ENCODE results near the gene C2orf72.

C2orf72 gene

DNA sequence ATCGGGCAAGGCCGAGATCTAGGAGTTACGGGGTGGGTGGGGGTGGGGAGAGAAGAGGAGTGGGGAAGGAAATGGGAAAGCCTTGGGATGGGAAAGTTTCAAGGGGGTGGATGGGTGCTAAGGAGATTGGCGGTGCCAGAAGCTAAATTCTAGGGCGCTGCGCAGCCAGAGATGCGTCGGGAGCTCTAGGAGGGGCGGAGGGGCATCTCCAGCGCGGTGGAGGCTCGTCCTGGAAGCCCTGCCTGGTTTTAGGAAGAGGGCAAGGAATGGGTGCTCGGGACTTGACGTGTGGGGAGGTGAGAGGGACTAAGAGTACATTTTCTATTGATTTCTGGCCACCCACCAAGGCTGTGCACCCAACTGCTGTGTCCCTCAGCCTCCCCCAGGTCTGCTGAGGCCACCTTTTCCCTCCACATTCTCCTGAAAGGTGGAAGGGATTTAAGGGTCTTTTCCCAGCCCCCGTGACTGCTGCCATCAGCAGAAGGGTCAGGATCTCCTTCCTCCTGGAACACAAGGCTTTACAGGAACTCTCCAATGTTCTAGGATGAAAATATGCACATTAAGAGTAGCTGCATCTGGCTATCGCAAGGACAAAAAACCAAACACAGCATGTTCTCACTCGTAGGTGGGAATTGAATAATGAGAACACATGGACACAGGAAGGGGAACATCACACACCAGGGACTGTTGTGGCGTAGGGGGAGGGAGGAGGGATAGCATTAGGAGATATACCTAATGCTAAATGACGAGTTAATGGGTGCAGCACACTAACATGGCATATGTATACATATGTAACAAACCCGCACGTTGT is 1.4 kb downstream of the C2orf72 start:
- in situ Hi-C loops (cut with HindIII; ENCODE audit: low sequenced_read_pairs), result no loop called here

DNA sequence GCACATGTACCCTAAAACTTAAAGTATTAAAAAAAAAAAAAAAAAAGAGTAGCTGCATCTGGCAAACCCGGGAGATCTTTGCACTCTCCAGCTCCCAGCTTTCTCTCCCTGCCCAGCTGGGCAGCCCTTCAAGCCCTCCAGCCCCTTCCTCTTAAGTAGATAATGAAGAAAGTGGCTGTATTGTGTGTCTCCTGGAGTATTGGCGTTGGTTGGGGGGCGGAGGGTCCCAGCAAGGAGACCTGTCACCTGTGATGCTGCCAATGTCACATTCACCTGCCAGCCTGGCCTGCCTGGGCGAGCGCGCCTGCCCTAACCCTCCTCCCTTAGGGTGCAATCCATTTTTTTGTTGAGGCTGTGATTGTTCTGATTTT is 2.0 kb downstream of the C2orf72 start:
- in situ Hi-C loops (cut with HindIII; ENCODE audit: low sequenced_read_pairs), result no loop called here
- H3K4me3 ChIP-seq (ENCODE audit: low read depth, low read length), result no peak overlapping the region
- TF ChIP-seq, protein P1, sequence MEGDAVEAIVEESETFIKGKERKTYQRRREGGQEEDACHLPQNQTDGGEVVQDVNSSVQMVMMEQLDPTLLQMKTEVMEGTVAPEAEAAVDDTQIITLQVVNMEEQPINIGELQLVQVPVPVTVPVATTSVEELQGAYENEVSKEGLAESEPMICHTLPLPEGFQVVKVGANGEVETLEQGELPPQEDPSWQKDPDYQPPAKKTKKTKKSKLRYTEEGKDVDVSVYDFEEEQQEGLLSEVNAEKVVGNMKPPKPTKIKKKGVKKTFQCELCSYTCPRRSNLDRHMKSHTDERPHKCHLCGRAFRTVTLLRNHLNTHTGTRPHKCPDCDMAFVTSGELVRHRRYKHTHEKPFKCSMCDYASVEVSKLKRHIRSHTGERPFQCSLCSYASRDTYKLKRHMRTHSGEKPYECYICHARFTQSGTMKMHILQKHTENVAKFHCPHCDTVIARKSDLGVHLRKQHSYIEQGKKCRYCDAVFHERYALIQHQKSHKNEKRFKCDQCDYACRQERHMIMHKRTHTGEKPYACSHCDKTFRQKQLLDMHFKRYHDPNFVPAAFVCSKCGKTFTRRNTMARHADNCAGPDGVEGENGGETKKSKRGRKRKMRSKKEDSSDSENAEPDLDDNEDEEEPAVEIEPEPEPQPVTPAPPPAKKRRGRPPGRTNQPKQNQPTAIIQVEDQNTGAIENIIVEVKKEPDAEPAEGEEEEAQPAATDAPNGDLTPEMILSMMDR (IDR thresholded peaks at IDR 0.05; ENCODE audit: low read depth, low read length), result no peak
- no peak for DNase-seq (ENCODE audit: low read depth, low spot score)

More for the DNA sequence above, 1.4 kb downstream of the C2orf72 start:
- TF ChIP-seq, protein P1 (IDR thresholded peaks at IDR 0.05; ENCODE audit: low read depth, low read length), result no peak
- H3K4me3 ChIP-seq (ENCODE audit: low read depth, low read length), result no peak overlapping the region
- no peak for DNase-seq (ENCODE audit: low read depth, low spot score)

DNA sequence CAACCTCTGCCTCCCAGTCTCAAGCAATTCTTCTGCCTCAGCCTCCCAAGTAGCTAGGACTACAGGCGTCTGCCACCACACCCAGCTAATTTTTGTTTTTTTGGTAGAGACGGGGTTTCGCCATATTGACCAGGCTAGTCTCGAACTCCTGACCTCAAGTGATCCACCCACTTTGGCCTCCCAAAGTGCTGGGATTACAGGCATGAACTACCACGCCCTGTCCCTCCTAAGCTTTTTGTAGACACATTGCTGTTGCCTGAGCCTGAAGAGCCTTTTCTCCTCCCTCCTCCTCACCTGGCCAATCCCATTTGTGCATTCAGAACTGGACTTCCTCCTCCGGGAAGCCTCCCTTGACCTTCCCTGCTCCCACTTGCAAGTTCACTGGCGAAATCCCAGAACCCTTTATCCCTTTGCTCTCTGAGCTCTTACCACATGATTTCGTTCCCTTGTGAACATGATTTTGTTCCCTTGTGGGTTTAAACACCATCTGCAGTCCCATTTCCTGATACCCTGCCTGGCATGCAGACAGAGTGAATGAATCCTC is 2.6 kb downstream of the C2orf72 start:
- in situ Hi-C loops (cut with HindIII; ENCODE audit: low sequenced_read_pairs), result no loop called here
- TF ChIP-seq, protein P1 (IDR thresholded peaks at IDR 0.05; ENCODE audit: low read depth, low read length), result no peak
- no peak for DNase-seq (ENCODE audit: low read depth, low spot score)

DNA sequence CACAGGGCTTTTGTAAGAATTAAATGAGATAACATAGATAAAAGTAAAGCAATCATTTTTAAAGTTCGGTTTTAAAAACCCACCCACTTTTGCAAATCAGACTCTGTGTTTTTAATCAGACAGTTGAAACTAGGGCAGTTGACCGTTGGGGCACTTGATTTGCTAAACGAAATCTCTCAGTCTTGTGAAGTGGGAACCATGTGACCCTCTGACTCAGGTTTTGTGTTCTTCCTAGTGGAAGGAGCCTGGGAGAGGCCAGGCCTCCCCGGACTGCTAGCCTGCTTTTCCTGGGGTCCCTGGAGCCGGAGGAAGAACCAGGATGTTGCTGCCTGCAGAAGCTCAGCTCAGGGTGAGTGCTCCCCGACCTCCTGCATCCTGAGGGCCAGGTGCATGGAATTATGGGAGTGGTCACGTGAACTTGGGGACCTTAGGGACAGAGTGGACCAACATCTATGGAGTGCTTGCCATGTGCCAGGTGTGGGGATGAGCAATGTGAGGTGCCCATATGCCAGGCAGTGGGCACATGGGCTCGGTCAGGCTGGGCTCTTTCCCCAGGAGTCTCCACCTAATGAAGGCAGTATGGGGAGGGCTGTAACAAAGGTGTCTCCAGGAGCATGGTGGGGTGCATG is 3.9 kb downstream of the C2orf72 start:
- no peak overlapping the region for H3K4me3 ChIP-seq (ENCODE audit: low read depth, low read length)
- in situ Hi-C loops (cut with HindIII; ENCODE audit: low sequenced_read_pairs), result no loop called here
- TF ChIP-seq, protein P1 (IDR thresholded peaks at IDR 0.05; ENCODE audit: low read depth, low read length), result no peak
- DNase-seq (ENCODE audit: low read depth, low spot score), result no peak

More for the DNA sequence above, 2.6 kb downstream of the C2orf72 start:
- no peak overlapping the region for H3K4me3 ChIP-seq (ENCODE audit: low read depth, low read length)

DNA sequence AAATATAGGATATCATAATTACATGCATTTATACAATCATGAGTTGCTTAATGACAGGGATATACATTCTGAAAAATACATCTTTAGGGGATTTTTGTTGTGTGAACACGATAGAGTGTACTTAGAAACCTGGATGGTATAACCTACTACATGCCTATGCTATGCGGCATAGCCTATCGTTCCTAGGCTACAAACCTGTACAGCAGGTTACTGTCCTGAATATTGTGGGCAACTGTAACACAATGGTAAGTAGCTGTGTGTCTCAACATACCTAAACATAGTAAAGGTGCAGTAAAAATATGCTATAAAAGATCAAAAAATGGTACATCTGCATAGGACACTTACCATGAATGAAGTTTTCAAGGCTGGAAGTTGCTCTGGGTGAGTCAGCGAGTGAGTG is 6.5 kb downstream of the C2orf72 start:
- no peak overlapping the region for H3K4me3 ChIP-seq (ENCODE audit: low read depth, low read length)
- TF ChIP-seq, protein P1 (IDR thresholded peaks at IDR 0.05; ENCODE audit: low read depth, low read length), result no peak
- no peak for DNase-seq (ENCODE audit: low read depth, low spot score)
- in situ Hi-C loops (cut with HindIII; ENCODE audit: low sequenced_read_pairs), result no loop called here

DNA sequence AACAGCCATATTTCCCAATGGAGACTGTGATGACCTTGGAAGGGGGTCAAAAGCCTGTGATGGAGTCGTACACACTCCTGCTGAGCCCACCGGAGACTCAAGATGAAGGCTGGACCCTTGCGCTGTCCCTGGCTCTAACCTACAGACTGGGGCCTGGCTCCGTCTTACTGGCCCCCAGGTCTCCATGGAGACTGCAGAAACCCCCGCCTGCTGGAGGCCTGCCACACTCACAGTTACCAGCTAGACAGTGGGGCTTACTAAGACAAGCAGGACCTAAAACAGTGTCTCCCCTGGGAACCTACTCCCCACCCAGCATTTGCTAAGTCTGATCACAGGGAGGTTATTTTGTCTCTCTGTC is 9.6 kb downstream of the C2orf72 start:
- DNase-seq (ENCODE audit: low read depth, low spot score), result no peak
- TF ChIP-seq, protein P1 (IDR thresholded peaks at IDR 0.05; ENCODE audit: low read depth, low read length), result no peak
- in situ Hi-C loops (cut with HindIII; ENCODE audit: low sequenced_read_pairs), result no loop called here
- no peak overlapping the region for H3K4me3 ChIP-seq (ENCODE audit: low read depth, low read length)

All from astrocyte of the spinal cord (primary cell).